Esophagus muscularis mucosa (tissue), 4 donors: ENCODE measurements around the gene CERCAM.

ENCODE experiments used
- EP300 ChIP-seq: sonication (generic); formaldehyde crosslinking; IDR thresholded peaks from one replicate; pipeline ENCODE4 v1.6.1; 2017; ENCODE audit warnings: antibody characterized with exemption
- POLR2A ChIP-seq: fragments of 450-650 bp; IDR thresholded peaks from one replicate; pipeline ENCODE4 v1.6.1; 2017; ENCODE audit warnings: antibody characterized with exemption, moderate library complexity, mild to moderate bottlenecking, low read depth
- POLR2AphosphoS5 ChIP-seq, 2 donors: sonication (generic); formaldehyde crosslinking; IDR thresholded peaks; one replicate each; pipeline ENCODE4 v1.6.1; 2017; ENCODE audit warnings: antibody characterized with exemption in 2 of 2
- TF ChIP-seq, protein P1 (sequence below), 3 experiments: fragments of 200-600 bp in 2 of 3; fragments of 450-650 bp in 1 of 3; sonication (generic) in 2 of 3; IDR thresholded peaks; one replicate each; pipeline ENCODE4 v1.5.1; 2017 to 2019; ENCODE audit warnings: antibody characterized with exemption in 3 of 3, mild to moderate bottlenecking in 2 of 3, moderate library complexity in 1 of 3

DNA sequence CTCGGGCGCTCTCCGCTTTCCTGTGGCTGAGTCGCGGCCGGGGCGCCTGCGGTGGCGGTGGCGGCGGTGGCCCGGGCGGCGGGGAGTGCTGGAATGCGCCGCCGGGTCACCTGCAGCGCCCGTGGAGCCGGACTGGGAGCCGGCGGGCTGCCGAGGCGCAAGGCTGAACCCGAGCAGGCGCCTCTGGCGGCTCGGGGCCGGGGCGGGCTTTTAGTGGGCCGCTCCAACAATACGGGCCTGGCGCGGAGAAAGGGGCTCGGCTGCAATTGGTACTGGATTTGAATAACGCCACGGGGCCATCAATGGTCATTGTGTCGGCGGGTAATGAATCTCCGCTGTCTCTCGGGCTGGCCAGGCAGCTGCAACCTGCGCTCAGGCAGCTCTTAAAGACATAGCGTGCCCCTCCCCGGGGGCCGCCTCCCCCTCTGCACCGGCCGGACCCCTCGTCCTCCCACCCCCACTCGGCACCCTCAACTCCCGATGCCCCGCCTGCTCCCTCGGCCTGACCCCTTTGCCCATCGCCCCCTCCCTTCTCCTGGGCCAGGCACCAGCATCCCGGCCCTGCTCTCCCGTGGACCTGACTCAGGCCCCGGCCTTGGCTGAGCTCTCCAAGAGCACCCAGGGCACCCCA is 27.4 kb upstream of the CERCAM start:
- TF ChIP-seq, protein P1, sequence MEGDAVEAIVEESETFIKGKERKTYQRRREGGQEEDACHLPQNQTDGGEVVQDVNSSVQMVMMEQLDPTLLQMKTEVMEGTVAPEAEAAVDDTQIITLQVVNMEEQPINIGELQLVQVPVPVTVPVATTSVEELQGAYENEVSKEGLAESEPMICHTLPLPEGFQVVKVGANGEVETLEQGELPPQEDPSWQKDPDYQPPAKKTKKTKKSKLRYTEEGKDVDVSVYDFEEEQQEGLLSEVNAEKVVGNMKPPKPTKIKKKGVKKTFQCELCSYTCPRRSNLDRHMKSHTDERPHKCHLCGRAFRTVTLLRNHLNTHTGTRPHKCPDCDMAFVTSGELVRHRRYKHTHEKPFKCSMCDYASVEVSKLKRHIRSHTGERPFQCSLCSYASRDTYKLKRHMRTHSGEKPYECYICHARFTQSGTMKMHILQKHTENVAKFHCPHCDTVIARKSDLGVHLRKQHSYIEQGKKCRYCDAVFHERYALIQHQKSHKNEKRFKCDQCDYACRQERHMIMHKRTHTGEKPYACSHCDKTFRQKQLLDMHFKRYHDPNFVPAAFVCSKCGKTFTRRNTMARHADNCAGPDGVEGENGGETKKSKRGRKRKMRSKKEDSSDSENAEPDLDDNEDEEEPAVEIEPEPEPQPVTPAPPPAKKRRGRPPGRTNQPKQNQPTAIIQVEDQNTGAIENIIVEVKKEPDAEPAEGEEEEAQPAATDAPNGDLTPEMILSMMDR (IDR thresholded peaks at IDR 0.05): no peak
- TF ChIP-seq POLR2A (no peak), POLR2AphosphoS5 (IDR thresholded peaks at IDR 0.05) (no peak), EP300 (no peak)
